ENCODE results near the gene APLP1.

DNA sequence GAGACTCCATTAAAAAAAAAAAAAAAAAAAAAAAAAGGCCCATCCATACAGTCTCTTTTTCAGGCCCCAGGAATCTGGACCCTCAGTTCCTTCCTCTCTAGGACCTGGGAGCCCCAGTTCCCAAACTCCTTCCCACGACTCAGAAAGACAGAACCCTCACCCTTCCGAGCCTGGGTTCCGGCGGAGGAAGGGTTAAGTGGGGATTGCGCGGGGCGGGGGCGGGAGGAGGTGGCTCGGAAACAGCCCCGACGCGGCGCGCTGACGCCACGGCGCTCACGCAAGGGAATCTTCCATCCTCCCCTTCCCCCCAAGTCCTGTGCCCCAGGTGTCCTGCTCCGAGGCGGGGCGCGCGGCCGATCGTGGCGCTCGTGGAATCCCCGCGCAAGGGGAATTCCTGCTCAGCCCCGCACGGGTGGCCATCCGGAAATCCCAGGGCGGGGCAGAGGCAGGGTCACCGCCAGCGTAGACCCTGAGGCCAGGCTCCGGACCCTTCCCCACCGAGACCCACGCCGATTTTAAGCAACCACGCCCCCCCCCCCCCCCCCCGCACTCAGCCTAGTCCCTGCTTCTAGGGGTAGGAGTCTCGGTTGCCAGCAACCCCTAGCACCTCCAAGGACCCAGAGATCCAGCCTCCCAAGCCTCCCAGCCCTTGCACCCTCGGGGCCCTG is 31.3 kb downstream of the APLP1 start:
- TF ChIP-seq CTCF (IDR thresholded peaks at IDR 0.05; ENCODE audit: insufficient read depth, low read length): no peak
- TF ChIP-seq POLR2AphosphoS5 (IDR thresholded peaks at IDR 0.05; ENCODE audit: low read depth): peak; percentile 76; the same call in 1 of the 2 replicates

Data from HL-60 (cell line).